OCI-M1 (cell line): ENCODE results near the gene THBS2.
A peak's percentile ranks its signal among the peaks of the same experiment; 100 is the strongest.
"Not testable (repeated sequence)": the region's sequence is repeated elsewhere in the genome, so short reads cannot be mapped to it uniquely, and the experiment has no call there.

Source experiments
- DNase-seq: peaks from one replicate; lab custom pipeline; 2025; lab: John Stamatoyannopoulos, UW

THBS2 gene

DNA sequence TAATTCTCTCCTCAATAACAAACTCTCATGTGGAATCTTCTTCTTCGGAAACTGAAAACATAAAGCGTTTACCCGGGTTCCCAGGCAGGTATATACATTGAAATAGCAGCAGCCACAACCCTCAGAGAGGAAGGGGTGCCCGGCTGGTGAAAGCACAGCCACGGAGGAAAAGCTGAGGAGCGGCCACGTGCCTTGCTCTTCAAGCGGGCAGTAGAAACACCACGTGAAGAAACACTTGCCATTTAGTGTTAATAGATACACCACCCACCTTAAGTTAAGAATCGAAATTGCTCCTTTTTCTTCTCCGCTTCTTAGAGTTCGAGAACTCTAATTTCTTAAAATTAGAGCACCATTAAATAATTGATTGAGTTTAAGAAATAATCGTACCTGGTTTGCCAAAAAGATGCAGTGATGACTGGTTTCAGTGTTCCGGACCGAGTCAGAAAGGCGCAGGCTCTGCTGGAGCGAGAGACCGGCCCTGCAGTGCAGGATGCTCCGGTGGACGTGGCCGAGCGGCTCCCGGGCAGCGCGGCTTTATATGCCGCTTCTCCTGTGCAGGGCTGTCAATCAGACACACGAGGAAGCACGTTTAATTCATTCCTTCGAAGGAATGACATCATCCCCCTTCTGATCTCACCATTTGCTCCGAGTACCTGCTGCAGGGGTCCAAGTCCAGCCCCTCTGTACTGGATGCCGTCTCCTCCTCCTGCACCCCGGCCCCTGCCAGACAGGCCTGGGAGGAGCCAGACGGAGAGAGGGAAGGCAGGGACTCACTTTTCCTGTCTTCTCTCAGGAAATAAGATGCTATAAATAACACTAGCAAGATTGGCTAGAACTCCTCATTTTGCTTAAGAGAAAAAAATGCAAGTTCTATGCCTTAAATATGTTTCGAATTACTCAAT, at the start of gene THBS2:
Gene THBS2 (minus strand): TSS at position 510 of the 902 bp plus-strand sequence. CDS start 3,062 bp downstream, outside the sequence.
- DNase-seq = no peak

DNA sequence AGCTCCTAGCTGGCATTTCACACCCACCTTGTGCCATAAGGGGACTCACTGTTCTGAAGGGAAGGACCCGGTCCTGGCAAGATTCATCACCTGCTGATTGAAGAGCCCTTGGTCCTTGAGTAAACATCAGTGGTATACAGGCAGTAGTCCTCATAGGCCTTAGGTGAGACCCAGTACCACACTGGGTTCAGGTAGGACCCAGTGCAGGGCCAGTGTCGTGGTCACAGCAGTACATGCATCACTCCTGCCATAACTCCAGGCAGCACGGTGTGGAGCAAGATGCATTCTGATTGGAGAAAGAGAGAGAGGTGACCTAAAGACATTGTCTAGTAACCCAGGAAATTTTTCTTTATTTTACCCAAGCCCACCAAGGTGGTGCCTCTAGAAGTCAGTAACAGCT, 49.1 kb upstream of the THBS2 start:
- no peak for DNase-seq

DNA sequence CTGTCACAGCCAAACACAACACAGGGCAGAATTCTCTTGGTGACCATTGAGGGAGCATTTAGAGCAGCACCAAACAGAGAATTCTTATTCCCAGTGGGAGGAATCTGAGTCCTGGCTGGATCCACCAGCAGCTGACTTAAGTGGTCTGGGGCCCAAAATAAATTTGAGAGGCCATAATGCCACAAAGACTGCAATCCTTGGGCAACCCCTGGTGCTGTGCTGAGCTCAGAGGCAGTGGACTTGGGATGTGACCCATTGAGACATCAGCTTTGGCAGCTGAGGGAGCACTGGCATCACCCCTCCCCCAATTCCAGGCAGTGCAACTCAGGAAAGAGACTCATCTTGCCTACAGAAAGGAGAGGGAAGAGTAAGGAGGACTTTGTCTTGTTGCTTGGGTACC, 48.6 kb upstream of the THBS2 start:
- no peak for DNase-seq

DNA sequence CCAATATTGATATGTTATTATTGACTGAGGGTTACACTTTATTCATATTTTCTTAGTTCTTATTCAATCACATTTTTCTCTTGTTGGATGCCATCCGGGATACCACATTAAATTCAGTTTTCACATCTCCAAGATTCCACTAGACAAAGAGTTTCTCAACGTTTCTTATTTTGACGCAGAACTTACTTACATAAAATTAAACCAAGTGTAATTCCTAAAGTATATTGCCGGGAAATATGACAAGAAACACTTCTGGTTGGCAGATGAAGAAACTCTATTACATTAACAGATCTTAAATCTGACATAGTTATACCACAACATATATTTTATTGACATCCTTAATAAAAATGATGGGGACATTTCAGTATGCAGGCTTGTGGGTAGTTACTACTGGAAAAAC, 47.3 kb upstream of the THBS2 start:
- DNase-seq = no peak

GRCh38 chr6:169298626-169299025, 45.0 kb upstream of the THBS2 start:
- not testable (repeated sequence) for DNase-seq

DNA sequence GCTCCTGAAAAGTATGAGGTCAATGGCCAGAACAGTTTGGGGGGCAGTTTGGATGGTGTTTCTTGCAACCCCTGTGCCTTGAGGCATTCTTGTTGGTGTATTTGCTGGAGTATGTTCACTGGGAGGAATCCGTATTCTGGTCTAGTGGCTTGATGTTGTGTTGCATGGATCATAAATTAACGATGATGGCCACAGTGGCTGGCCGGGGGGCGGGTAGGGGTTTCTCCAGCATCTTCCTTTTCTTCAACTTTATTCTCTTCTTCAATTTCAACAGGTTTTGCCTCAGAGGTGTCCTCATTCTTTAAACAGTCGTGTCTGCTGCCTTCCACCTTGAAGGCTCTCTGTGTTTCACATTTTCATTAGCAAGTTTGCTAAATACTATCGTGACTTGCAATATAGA, 43.0 kb upstream of the THBS2 start:
- no peak for DNase-seq

GRCh38 chr6:169296170-169296569, 42.5 kb upstream of the THBS2 start:
- DNase-seq = peak; percentile 10

DNA sequence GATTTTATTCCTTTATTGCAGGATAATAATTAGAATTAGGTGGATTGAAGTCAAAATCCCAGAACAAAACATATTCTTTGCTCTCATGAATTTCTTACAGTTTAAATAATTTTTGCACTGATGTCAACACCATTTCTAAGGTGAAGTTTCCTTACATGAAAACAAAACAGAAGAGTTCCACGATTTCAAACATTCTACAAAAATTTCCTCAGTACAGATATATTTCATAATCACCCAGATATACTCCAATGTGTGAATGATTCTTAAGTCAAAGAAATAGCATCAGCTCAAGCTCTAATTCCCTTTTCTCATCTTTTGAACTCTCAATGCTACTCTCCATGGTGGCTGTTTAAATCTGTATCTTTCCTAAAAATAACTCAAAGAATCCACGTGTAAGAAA, 39.5 kb upstream of the THBS2 start:
- DNase-seq = no peak

- DNase-seq = peak; percentile 12
Measured at GRCh38 chr6:169292338-169293124, 38.9 kb upstream of the THBS2 start.

GRCh38 chr6:169291646-169292337, 38.1 kb upstream of the THBS2 start:
- DNase-seq = no peak

GRCh38 chr6:169291148-169291547, 37.5 kb upstream of the THBS2 start:
- no peak for DNase-seq

DNA sequence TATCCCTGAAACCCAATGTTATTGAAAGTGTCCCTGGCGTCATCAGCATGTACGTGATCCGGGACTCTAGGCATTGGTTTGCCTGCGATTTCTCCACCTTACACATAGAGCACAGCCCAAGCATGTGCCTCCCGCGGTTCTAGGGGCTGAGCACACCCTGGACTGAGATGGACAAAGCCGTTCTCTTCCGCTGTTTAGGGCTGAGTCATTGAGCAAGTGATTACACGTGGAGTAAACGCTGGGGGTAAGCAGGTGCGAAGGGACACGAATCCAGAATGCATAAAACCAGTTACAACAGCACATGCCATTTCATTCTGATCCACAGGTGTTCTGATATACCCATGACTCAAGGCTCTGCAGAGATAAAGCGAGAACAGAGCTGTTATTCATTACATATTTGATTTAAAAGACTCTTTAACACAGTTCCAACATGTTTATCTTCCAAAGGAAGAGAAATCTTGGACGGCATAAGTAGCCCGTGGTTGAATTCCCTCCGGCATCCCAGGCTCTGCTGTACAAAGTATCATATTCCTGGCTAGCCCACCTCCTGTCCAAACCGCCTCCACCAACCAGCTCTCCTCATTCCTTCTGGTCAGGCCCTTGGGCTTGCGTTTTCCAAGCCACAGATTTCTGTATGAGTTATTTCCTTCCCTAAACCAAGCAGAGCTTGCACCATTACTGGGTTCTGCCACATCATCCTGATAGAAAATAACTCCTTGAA, 36.1 kb upstream of the THBS2 start:
- DNase-seq = no peak

DNA sequence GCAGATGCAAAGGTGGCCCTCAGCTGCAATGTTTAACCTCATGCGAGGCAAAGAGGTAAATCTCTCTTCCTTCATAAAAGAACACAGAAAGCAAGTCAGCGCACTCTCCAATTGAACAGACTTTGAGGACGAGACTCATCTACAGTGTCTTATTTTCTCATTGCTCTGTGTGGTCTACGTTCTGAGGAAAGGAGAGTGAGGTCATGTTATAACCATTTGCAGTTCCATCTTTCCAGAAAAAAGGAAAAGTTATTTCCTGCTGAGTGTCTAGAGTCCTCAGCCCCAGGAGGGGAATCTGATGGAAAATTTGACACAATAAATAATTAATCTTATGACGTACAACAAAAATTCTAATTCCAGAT, 35.6 kb upstream of the THBS2 start:
- no peak for DNase-seq

DNA sequence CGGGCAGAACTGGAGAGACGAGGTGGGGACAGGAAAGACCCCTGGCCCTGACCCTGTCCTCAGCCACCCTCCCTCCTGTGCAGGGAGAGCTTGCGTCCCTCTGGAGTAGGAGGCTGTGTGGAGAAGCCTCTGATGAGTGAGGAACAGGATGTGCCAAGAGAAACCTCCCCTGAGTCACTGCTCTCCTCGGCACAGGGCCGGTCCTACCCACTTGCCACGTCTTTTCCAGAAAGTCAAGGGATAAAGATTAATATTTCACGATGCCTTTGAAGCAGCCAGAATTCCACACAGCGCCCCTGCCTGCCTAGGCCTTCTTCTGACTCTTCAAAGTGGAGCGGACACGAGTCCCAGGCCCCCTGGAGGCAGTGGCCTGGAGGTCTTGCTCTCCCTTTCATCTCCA, 34.9 kb upstream of the THBS2 start:
- DNase-seq = no peak

DNA sequence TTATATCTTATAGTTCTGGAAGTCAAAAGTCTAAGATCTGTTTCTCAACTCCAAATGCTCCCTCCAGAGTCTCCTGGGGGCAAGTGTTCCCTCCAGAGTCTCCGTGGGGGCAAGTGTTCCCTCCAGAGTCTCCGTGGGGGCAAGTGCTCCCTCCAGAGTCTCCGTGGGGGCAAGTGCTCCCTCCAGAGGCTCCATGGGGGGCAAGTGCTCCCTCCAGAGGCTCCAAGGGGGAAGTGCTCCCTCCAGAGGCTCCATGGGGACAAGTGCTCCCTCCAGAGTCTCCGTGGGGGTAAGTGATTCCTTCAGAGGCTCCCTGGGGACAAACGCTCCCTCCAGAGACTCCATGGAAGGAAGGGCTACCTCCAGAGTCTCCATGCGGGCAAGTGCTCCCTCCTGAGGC, 34.0 kb upstream of the THBS2 start:
- DNase-seq = no peak

- DNase-seq = no peak
Measured at GRCh38 chr6:169286961-169287360, 33.3 kb upstream of the THBS2 start.

DNA sequence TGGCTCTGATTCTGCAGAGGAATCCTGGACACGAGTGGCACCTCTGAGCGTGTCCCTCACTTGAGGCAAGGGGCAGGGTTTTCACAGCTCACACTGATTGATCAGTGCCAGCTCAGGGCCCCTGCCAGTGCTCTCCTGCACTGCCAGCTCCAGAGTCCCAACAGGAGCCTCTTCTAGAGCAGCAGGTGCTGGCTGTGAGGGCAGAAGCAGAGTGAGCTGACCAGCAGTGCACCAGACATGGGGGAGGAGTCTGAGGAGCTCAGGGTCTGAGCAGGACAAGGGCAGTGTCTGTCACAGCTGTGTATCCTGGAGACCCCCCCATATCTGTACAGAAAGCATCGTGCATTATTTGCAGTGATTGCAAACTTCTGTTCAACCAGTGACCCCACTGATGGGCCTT, 31.5 kb upstream of the THBS2 start:
- DNase-seq = no peak

DNA sequence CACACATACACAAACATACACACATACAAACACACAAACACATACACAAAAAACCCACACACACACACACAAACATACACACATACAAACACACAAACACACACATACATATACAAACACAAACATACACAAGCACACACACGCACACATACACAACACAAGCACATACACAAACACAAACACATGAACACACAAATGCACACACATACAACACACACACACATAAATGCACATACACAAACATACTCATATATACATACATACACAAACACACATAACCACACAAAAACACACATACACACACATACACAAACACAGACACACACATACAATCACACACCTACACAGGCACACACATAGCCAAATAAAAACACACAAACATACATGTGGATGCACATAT, 30.3 kb upstream of the THBS2 start:
- no peak for DNase-seq

GRCh38 chr6:169282043-169282442, 28.4 kb upstream of the THBS2 start:
- no peak for DNase-seq

DNA sequence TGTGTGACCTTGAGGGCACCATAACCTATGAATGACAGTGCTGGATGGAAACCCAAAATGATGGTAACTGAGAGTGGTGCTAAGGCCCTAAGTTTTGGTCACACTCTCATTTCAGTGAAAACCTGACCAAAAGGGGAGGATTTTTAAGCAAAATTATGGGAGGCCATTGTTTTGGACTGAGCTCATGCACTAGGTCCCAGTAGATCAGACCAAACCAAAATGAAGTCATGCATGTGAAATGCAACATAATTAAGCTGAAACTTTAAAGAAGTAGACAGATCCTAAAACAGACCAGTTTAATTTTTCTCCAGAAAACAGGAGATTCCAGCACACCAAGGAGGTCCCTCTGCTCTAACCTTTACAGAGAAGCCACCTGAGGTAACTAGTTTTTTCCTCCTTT, 24.0 kb upstream of the THBS2 start:
- no peak for DNase-seq

DNA sequence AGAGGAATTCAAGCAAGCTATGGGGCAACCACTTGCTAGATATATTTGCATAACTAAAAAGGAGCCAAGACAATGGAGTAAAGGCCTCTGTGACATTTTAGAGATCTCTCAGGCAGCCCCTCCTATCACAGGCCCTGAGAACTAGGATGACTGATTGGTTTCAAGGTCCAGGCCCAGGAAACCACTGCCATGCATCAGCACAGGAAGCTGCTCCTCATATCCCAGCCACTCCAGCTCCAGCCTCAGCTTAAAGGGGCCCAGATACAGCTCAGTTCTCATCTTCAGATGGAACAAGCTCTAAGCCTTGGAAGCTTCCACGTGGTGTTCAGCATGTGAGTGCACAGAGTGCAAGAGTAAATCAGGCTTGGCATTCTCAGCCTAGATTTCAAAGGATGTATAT, 21.1 kb upstream of the THBS2 start:
- DNase-seq = no peak

- no peak for DNase-seq
Measured at GRCh38 chr6:169273511-169273910, 19.9 kb upstream of the THBS2 start.
